IMR-90 (cell line): ENCODE data around the gene SBK3. TPM values are rescaled to one million over a fixed set of nuclear protein-coding genes. Genes with fewer than 3 reads are reported as not detected.

Experiments
- ATAC-seq: fragments of 200-7000 bp; cut with Tn5 transposase; 2 replicates; pipeline ENCODE4 v1.9.1; 2020; ENCODE audit warnings: low read depth, mild to moderate bottlenecking, moderate library complexity
- BruUV-seq: library from RNA; stranded (reverse); fragments of 400-500 nt; replicated peaks from 2 replicates; lab custom pipeline; 2021; lab: Mats Ljungman, UMichigan
- CTCF ChIA-PET: fragments of 300-600 bp; formaldehyde crosslinking; extraction: SDS; loops from one replicate; lab custom pipeline; 2021; ENCODE audit warnings: antibody characterized with exemption; lab: Yijun Ruan, JAX
- POLR2A ChIA-PET: fragments of 300-600 bp; sonication (Branson Sonifier 250); formaldehyde crosslinking; loops from one replicate; lab custom pipeline; 2022; ENCODE audit warnings: antibody characterized with exemption; ENCODE audit not compliant: unreplicated experiment; lab: Charles Lee
- DNase-seq: peaks from one replicate; pipeline ENCODE4 v3.0.0; 2013
- H2AFZ ChIP-seq: replicated peaks from 2 replicates; pipeline ENCODE3; 2013; ENCODE audit warnings: low read length, mild to moderate bottlenecking; ENCODE audit not compliant: poor library complexity
- H2AK5ac ChIP-seq: 2 replicates; pipeline ENCODE4 v1.6.1; 2013; ENCODE audit warnings: low read depth, low read length, inconsistent platforms
- H2AK9ac ChIP-seq: replicated peaks from 2 replicates; pipeline ENCODE3; 2013; ENCODE audit warnings: mild to moderate bottlenecking, low read depth, low read length, moderate library complexity; ENCODE audit not compliant: poor library complexity
- H2BK120ac ChIP-seq: 2 replicates; pipeline ENCODE4 v1.6.1; 2013; ENCODE audit warnings: low read depth, low read length, inconsistent platforms
- H2BK15ac ChIP-seq: 3 replicates; pipeline ENCODE4 v1.6.1; 2013; ENCODE audit warnings: low read depth, low read length, inconsistent platforms
- H2BK20ac ChIP-seq: 2 replicates; pipeline ENCODE4 v1.6.1; 2013; ENCODE audit warnings: low read depth, mild to moderate bottlenecking, inconsistent platforms, low read length, moderate library complexity
- H2BK5ac ChIP-seq: 2 replicates; pipeline ENCODE4 v1.6.1; 2013; ENCODE audit warnings: mild to moderate bottlenecking, low read depth, low read length, inconsistent platforms; ENCODE audit not compliant: poor library complexity, severe bottlenecking
- H3K14ac ChIP-seq: replicated peaks from 2 replicates; pipeline ENCODE4 v1.6.1; 2013; ENCODE audit warnings: low read depth, low read length, inconsistent platforms
- H3K18ac ChIP-seq: 2 replicates; pipeline ENCODE4 v1.6.1; 2013; ENCODE audit warnings: low read depth, low read length, control low read depth
- H3K23ac ChIP-seq: 2 replicates; pipeline ENCODE4 v1.6.1; 2013; ENCODE audit warnings: low read depth, low read length, inconsistent platforms
- H3K27ac ChIP-seq: 2 replicates; pipeline ENCODE4 v1.5.1; 2013; ENCODE audit warnings: mild to moderate bottlenecking, control low read depth, low read length; ENCODE audit not compliant: insufficient read depth
- H3K27me3 ChIP-seq: 2 replicates; pipeline ENCODE4 v1.6.1; 2013; ENCODE audit warnings: low read length; ENCODE audit not compliant: control insufficient read depth, insufficient read depth
- H3K36me3 ChIP-seq: 2 replicates; pipeline ENCODE4 v1.6.1; 2013; ENCODE audit warnings: low read length, mixed read lengths; ENCODE audit not compliant: control insufficient read depth, insufficient read depth
- H3K4ac ChIP-seq: 2 replicates; pipeline ENCODE4 v1.6.1; 2013; ENCODE audit warnings: low read depth, low read length, inconsistent platforms
- H3K4me1 ChIP-seq: 2 replicates; pipeline ENCODE4 v1.6.1; 2013; ENCODE audit warnings: low read length, mixed read lengths; ENCODE audit not compliant: control insufficient read depth, insufficient read depth
- H3K4me2 ChIP-seq: 2 replicates; pipeline ENCODE4 v1.6.1; 2013; ENCODE audit warnings: low read depth, mild to moderate bottlenecking, control low read depth, low read length, moderate library complexity
- H3K4me3 ChIP-seq: 2 replicates; pipeline ENCODE4 v1.5.1; 2013; ENCODE audit warnings: low read depth, mild to moderate bottlenecking, control low read depth, low read length, moderate library complexity; ENCODE audit not compliant: insufficient read depth
- H3K56ac ChIP-seq: 2 replicates; pipeline ENCODE4 v1.6.1; 2013; ENCODE audit warnings: low read length, inconsistent platforms; ENCODE audit not compliant: insufficient read depth; ENCODE audit errors: extremely low read depth
- H3K79me1 ChIP-seq, 2 experiments: 2 replicates each; pipeline ENCODE4 v1.6.1; 2013; ENCODE audit warnings: low read length in 2 of 2, inconsistent platforms in 1 of 2, low read depth in 1 of 2
- H3K9ac ChIP-seq: 2 replicates; pipeline ENCODE4 v1.6.1; 2013; ENCODE audit warnings: low read depth, low read length, control low read depth
- H3K9me1 ChIP-seq: 2 replicates; pipeline ENCODE4 v1.6.1; 2013; ENCODE audit warnings: low read length, inconsistent platforms; ENCODE audit not compliant: insufficient read depth
- H3K9me3 ChIP-seq: 2 replicates; pipeline ENCODE4 v1.6.1; 2013; ENCODE audit warnings: low read length; ENCODE audit not compliant: control insufficient read depth, insufficient read depth
- H4K20me1 ChIP-seq: 2 replicates; pipeline ENCODE4 v1.6.1; 2013; ENCODE audit warnings: low read length, inconsistent platforms; ENCODE audit not compliant: insufficient read depth
- H4K5ac ChIP-seq: 2 replicates; pipeline ENCODE4 v1.6.1; 2013; ENCODE audit warnings: mild to moderate bottlenecking, low read depth, low read length, control low read depth
- H4K8ac ChIP-seq, 2 experiments: 2 replicates each; pipeline ENCODE4 v1.6.1; 2013; ENCODE audit warnings: low read depth in 2 of 2, low read length in 2 of 2, control low read depth in 1 of 2, inconsistent platforms in 1 of 2
- H4K91ac ChIP-seq: 2 replicates; pipeline ENCODE4 v1.6.1; 2013; ENCODE audit warnings: low read depth, low read length, inconsistent platforms; ENCODE audit not compliant: insufficient read depth
- CHD1 ChIP-seq: IDR thresholded peaks from 2 replicates; pipeline ENCODE4 v1.6.1; 2012; ENCODE audit warnings: low read depth, low read length, improper control_type of control experiment
- CTCF ChIP-seq: conservative IDR thresholded peaks from 2 replicates; pipeline ENCODE4 v1.5.1; 2012; ENCODE audit warnings: mild to moderate bottlenecking, low read depth, low read length, improper control_type of control experiment
- MAFK ChIP-seq: IDR thresholded peaks from 2 replicates; pipeline ENCODE4 v1.6.1; 2012; ENCODE audit warnings: low read depth, low read length, improper control_type of control experiment
- MXI1 ChIP-seq: IDR thresholded peaks from 2 replicates; pipeline ENCODE4 v1.6.1; 2012; ENCODE audit warnings: low read depth, mild to moderate bottlenecking, low read length, moderate library complexity, borderline replicate concordance
- RAD21 ChIP-seq: IDR thresholded peaks from 2 replicates; pipeline ENCODE4 v1.6.1; 2012; ENCODE audit warnings: low read length, improper control_type of control experiment
- WGBS, 2 experiments: methylation state at CpG; one replicate each; pipeline versions ENCODE4 v1.1.5 to v1.1.7; 2013; ENCODE audit warnings: missing lambda C conversion rate in 2 of 2; ENCODE audit not compliant: insufficient read length in 1 of 2; ENCODE audit errors: extremely low coverage in 2 of 2; 5-methylcytosine and 5-hydroxymethylcytosine counted together
- dilution Hi-C: fragments of 300-500 bp; cut with HindIII; formaldehyde crosslinking; loops from one replicate; pipeline ENCODE4 v1.14.3; 2018; ENCODE audit warnings: low sequenced_read_pairs; ENCODE audit not compliant: unreplicated experiment
- in situ Hi-C: fragments of 300-500 bp; cut with MboI; formaldehyde crosslinking; loops from 3 replicates; pipeline ENCODE4 v1.14.3; 2019; ENCODE audit warnings: low sequenced_read_pairs, inconsistent platforms, mixed read lengths
- intact Hi-C: fragments of 100-400 bp; cut with micrococcal nuclease; formaldehyde crosslinking; loops from 2 replicates; pipeline ENCODE4 v1.10.0; 2022
- polyA plus RNA-seq, 3 experiments: library from polyadenylated mRNA; depleted of rRNA; stranded (reverse); fragments of >200 nt; gene quantifications; 2 replicates each; pipeline ENCODE4 v1.2.3, GENCODE V29; 2012; ENCODE audit warnings: low replicate concordance in 1 of 3
- total RNA-seq: library from RNA; depleted of rRNA; stranded (reverse); fragments of >200 nt; gene quantifications from 2 replicates; pipeline ENCODE4 v1.2.3, GENCODE V29; 2012

The SBK3 gene
- total and polyA plus RNA-seq, 2 of the 4 experiments (the other 2 are of a cell fraction): 0.05 to 0.18 TPM

GRCh38 chr19:55498246-55498840 lies 47.0 kb downstream of the SBK3 start:
- peaks cover 13% of the 10 kb centered on the region; the same call in 1 of the 2 replicates for H3K36me3 ChIP-seq
- WGBS, 2 experiments: no CpG with 5 or more reads among the region's 2 CpGs
- no peak overlapping the region for H2BK5ac ChIP-seq
- POLR2A ChIA-PET: no interaction called here
- dilution Hi-C loops (no loop called here), intact Hi-C loops (no loop called here), in situ Hi-C loops (loop anchor here (25.0 kb wide), 1 partner anchor 1036 kb away; the partner anchor contains the start of genes CDC42EP5 and LENG9)
- H3K9me3 ChIP-seq: no peaks in the 10 kb centered on the region
- H2AFZ ChIP-seq: no peak overlapping the region
- H2AK9ac ChIP-seq: no peak overlapping the region
- CTCF ChIA-PET: interaction anchor here (1.2 kb wide), 1 partner anchor 22 kb away, joined by 3 read pairs; the partner anchor contains the start of gene ZNF628
- TF ChIP-seq RAD21: no peak
- no peak for TF ChIP-seq MXI1
- TF ChIP-seq CHD1: no peak
- no peak for TF ChIP-seq MAFK
- no peak for TF ChIP-seq CTCF
- H3K4ac ChIP-seq: no peak overlapping the region
- H3K18ac ChIP-seq: no peak overlapping the region
- H4K20me1 ChIP-seq: no peaks in the 10 kb centered on the region
- no peak overlapping the region for H3K23ac ChIP-seq
- no peak overlapping the region for H4K5ac ChIP-seq
- no peaks in the 10 kb centered on the region for H3K27me3 ChIP-seq
- H3K4me2 ChIP-seq: no peak overlapping the region
- DNase-seq: no peak
- no peak overlapping the region for H2AK5ac ChIP-seq
- H3K14ac ChIP-seq: no peak overlapping the region
- no TSS peak for BruUV-seq
- H3K27ac ChIP-seq: no peak overlapping the region
- H2BK120ac ChIP-seq: no peak overlapping the region
- H4K91ac ChIP-seq: no peak overlapping the region
- peaks cover 0 to 14% of the 10 kb centered on the region in 2 experiments for H3K79me1 ChIP-seq
- H3K4me3 ChIP-seq: no peak overlapping the region
- peaks cover 11% of the 10 kb centered on the region for H3K4me1 ChIP-seq
- no peak overlapping the region for H3K56ac ChIP-seq
- H4K8ac ChIP-seq: no peak overlapping the region
- ATAC-seq: no peak
- no peak overlapping the region for H2BK15ac ChIP-seq
- H3K9ac ChIP-seq: no peak overlapping the region
- H2BK20ac ChIP-seq: no peak overlapping the region
- H3K9me1 ChIP-seq: no peaks in the 10 kb centered on the region
